Erythroblast (primary cell): ENCODE measurements around the gene SEPTIN10.

Source experiments
- GATA1 ChIP-seq: IDR thresholded peaks from 2 replicates; pipeline ENCODE4 v1.6.1; 2011; ENCODE audit warnings: low read depth, mild to moderate bottlenecking, control low read depth, low read length, moderate library complexity
- POLR2A ChIP-seq: IDR thresholded peaks from 2 replicates; pipeline ENCODE4 v1.6.1; 2011; ENCODE audit warnings: mild to moderate bottlenecking, low read length

GRCh38 chr2:109497911-109498870 is 115.6 kb downstream of the SEPTIN10 start:
- no peak for TF ChIP-seq POLR2A
- TF ChIP-seq GATA1, result no peak
